SU-DHL-6 (cell line): Measurements from ENCODE around the gene AOAH.

Source experiments
- H2AFZ ChIP-seq: fragments of 200-600 bp; sonication (generic); 2 replicates; pipeline ENCODE4 v1.6.1; 2014; ENCODE audit warnings: low read depth, mild to moderate bottlenecking, moderate library complexity, mixed read lengths, antibody characterized with exemption, low read length; ENCODE audit not compliant: severe bottlenecking
- H3F3A ChIP-seq: fragments of 200-600 bp; shearing (Covaris generic); 2 replicates; pipeline ENCODE4 v1.6.0; 2016; ENCODE audit warnings: antibody characterized with exemption, mild to moderate bottlenecking; ENCODE audit not compliant: insufficient read depth
- H3K27ac ChIP-seq: fragments of 200-600 bp; sonication (generic); 2 replicates; pipeline ENCODE4 v1.5.1; 2016; ENCODE audit warnings: low read depth, mild to moderate bottlenecking, low read length, moderate library complexity, mixed read lengths
- H3K27me3 ChIP-seq: fragments of 200-600 bp; sonication (generic), shearing (Covaris generic); 2 replicates; pipeline ENCODE4 v1.6.0; 2014; ENCODE audit warnings: mild to moderate bottlenecking, low read length
- H3K36me3 ChIP-seq: fragments of 200-600 bp; sonication (generic); 2 replicates; pipeline ENCODE4 v1.6.1; 2014; ENCODE audit warnings: mild to moderate bottlenecking, low read length, mixed read lengths
- H3K4me2 ChIP-seq: fragments of 300-600, 200-600 bp; shearing (Covaris generic), sonication (generic); 2 replicates; pipeline ENCODE4 v1.6.0; 2014; ENCODE audit warnings: low read length, low read depth, mild to moderate bottlenecking; ENCODE audit not compliant: poor library complexity, severe bottlenecking
- H3K4me3 ChIP-seq: fragments of 200-600 bp; sonication (generic); 2 replicates; pipeline ENCODE4 v1.5.1; 2014; ENCODE audit warnings: antibody characterized with exemption, low read length, mild to moderate bottlenecking, mixed read lengths; ENCODE audit not compliant: insufficient read depth, poor library complexity, severe bottlenecking
- H3K79me2 ChIP-seq: fragments of 200-600 bp; sonication (generic); 2 replicates; pipeline ENCODE4 v1.6.1; 2014; ENCODE audit warnings: mild to moderate bottlenecking, low read length, moderate library complexity; ENCODE audit not compliant: insufficient read depth
- H3K9ac ChIP-seq: fragments of 200-600 bp; sonication (generic); 2 replicates; pipeline ENCODE4 v1.7.0; 2014; ENCODE audit warnings: mild to moderate bottlenecking, low read length
- H3K9me2 ChIP-seq: fragments of 200-600 bp; sonication (generic); replicated peaks from 2 replicates; pipeline ENCODE4 v1.6.1; 2014; ENCODE audit warnings: low read length; ENCODE audit not compliant: insufficient read depth
- H3K9me3 ChIP-seq: fragments of 200-600 bp; sonication (generic); 2 replicates; pipeline ENCODE4 v1.6.1; 2014; ENCODE audit warnings: low read length, mixed read lengths; ENCODE audit not compliant: insufficient read depth
- H4K20me1 ChIP-seq: fragments of 200-600 bp; sonication (generic); 2 replicates; pipeline ENCODE4 v1.6.1; 2014; ENCODE audit warnings: low read depth, mild to moderate bottlenecking, antibody characterized with exemption, low read length, moderate library complexity, mixed read lengths
- EZH2phosphoT487 ChIP-seq: fragments of 200-600 bp; sonication (generic), shearing (Covaris generic); conservative IDR thresholded peaks from 2 replicates; pipeline ENCODE4 v1.6.1; 2018; ENCODE audit warnings: mild to moderate bottlenecking, antibody characterized with exemption, low read length, moderate library complexity, mixed read lengths
- TF ChIP-seq, protein P1 (sequence below): fragments of 200-600 bp; sonication (generic); IDR thresholded peaks from one replicate; pipeline ENCODE4 v1.5.1; 2017; ENCODE audit warnings: antibody characterized with exemption, mild to moderate bottlenecking, low read length, moderate library complexity; ENCODE audit not compliant: insufficient read depth, poor library complexity, severe bottlenecking

AOAH gene

DNA sequence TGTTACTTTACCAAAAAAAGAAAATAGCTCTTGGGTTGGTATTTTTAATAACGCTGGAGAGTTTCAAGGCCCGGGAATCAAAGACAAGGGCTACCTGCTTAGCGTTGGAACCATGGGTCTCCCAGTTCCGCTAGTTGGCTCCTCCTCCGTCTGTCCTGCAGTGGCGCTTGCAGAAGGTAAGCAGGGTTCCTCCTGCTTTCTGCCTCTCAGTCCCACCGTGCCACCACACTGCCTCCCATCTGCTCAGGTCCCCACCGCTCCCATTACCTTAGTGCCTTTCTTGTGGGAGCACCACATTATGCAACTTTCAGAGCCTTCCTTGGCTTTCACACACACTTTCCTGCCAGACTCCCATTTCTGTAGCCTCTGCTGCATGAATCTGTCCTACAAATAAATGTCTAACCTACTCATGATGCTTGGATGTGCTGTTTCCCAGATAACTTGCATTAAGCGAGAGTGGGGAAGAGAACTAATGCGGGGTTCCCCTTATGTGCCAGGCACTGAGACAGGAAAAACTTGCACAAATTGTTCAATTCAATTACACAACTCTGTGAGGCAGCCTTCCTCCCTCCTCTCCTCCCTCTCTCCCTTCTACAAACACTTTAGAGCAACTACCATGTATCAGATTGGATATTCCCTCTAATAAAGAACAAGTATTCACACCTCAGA lies 124.5 kb downstream of the AOAH start:
- TF ChIP-seq, protein P1, sequence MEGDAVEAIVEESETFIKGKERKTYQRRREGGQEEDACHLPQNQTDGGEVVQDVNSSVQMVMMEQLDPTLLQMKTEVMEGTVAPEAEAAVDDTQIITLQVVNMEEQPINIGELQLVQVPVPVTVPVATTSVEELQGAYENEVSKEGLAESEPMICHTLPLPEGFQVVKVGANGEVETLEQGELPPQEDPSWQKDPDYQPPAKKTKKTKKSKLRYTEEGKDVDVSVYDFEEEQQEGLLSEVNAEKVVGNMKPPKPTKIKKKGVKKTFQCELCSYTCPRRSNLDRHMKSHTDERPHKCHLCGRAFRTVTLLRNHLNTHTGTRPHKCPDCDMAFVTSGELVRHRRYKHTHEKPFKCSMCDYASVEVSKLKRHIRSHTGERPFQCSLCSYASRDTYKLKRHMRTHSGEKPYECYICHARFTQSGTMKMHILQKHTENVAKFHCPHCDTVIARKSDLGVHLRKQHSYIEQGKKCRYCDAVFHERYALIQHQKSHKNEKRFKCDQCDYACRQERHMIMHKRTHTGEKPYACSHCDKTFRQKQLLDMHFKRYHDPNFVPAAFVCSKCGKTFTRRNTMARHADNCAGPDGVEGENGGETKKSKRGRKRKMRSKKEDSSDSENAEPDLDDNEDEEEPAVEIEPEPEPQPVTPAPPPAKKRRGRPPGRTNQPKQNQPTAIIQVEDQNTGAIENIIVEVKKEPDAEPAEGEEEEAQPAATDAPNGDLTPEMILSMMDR, result no peak
- TF ChIP-seq EZH2phosphoT487, result no peak
- no peaks in the 10 kb centered on the region for H3K9me2 ChIP-seq
- no peak overlapping the region for H3K9ac ChIP-seq
- no peak overlapping the region for H3K27ac ChIP-seq
- no peak overlapping the region for H3K4me2 ChIP-seq
- no peaks in the 10 kb centered on the region for H3K79me2 ChIP-seq
- no peaks in the 10 kb centered on the region for H4K20me1 ChIP-seq
- H3K9me3 ChIP-seq, result no peaks in the 10 kb centered on the region
- no peaks in the 10 kb centered on the region for H3K27me3 ChIP-seq
- no peaks in the 10 kb centered on the region for H3F3A ChIP-seq
- H3K4me3 ChIP-seq, result no peak overlapping the region
- no peak overlapping the region for H2AFZ ChIP-seq
- H3K36me3 ChIP-seq, result no peaks in the 10 kb centered on the region

DNA sequence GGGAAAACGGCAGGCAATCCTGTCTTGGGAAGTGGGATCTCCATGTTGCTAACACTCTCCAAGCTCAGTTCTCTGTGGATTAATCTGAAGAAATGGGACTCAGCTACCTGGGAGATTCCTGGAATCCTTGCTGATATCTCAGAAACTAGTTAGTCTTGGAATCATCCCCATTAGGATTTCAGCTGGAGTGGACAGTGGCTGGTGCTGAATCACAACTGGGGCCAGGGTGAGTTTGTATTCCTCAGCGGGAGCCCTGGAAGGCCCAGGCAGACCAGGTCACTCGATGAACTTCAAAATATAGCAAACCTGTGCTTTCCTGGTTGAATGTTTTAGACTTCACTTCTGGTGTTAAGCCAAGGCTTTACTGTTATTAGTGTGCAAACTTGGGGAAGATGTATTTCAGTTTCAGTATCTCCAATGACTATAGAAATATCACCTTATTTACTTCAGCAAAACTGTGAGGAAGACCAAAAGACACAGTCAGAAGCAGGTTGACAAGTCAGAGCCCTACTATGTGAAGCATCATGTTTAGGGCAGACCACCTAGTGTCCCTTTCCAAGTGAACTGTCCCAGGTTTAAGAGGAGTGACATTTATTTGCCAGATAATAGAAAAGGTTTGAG lies 126.1 kb downstream of the AOAH start:
- Histone ChIP-seq H3K4me2 (no peak overlapping the region), H3K4me3 (no peak overlapping the region), H3K27me3 (no peaks in the 10 kb centered on the region), H3K9ac (no peak overlapping the region), H3K79me2 (no peaks in the 10 kb centered on the region), H3K27ac (no peak overlapping the region), H3K36me3 (no peaks in the 10 kb centered on the region), H3K9me3 (no peaks in the 10 kb centered on the region), H4K20me1 (no peaks in the 10 kb centered on the region), H3K9me2 (no peaks in the 10 kb centered on the region), H3F3A (no peaks in the 10 kb centered on the region), H2AFZ (no peak overlapping the region)
- no peak for TF ChIP-seq EZH2phosphoT487
- TF ChIP-seq, protein P1, result no peak

DNA sequence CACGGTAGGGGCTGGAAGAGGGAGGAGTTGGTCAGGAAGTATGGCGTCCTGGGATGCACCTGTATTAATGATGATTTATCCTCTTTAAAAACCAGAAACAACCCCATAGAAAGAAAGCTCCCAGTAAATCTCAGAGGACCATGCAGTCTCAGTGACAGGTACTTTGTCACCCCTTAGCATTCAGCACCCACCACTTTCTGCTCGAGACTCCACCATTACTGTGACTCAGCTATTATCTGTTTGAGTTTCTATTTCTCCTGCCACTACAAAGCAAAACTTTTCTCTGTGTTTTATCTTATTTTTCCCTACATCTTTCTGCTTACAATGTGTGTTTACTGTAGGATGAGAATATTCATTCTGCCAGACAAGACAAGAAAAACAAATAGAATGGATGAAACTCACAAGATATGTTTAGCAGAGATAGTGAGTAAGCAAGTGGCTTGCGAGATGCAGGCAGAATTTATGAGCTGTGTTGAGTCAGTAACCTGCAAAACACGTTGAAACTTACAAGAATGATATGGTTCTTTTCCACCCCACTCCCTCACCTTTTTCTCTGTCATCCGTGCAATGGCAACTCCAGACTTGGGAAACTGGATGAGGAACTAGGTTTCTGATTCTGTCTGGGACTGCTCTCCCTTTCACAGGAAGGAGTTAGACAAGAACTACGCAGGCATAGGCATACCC lies 127.1 kb downstream of the AOAH start:
- H3F3A ChIP-seq, result no peaks in the 10 kb centered on the region
- no peak for TF ChIP-seq EZH2phosphoT487
- TF ChIP-seq, protein P1, result no peak
- no peak overlapping the region for H3K27ac ChIP-seq
- no peaks in the 10 kb centered on the region for H3K9me3 ChIP-seq
- no peak overlapping the region for H3K4me3 ChIP-seq
- H3K27me3 ChIP-seq, result no peaks in the 10 kb centered on the region
- H3K4me2 ChIP-seq, result no peak overlapping the region
- H2AFZ ChIP-seq, result no peak overlapping the region
- H4K20me1 ChIP-seq, result no peaks in the 10 kb centered on the region
- H3K9ac ChIP-seq, result no peak overlapping the region
- H3K79me2 ChIP-seq, result no peaks in the 10 kb centered on the region
- H3K36me3 ChIP-seq, result no peaks in the 10 kb centered on the region
- H3K9me2 ChIP-seq, result no peaks in the 10 kb centered on the region
